ENCODE data around the gene CACNG5. TPM values are rescaled to one million over a fixed set of nuclear protein-coding genes. Genes with fewer than 3 reads are reported as not detected.

Gene CACNG5
- total and polyA plus RNA-seq, 7 donors: 1.1 TPM; not detected in 6

- peaks cover 0 to 69% (median 21%) of the 10 kb centered on the region in 4 donors for H3K36me3 ChIP-seq
- intact Hi-C loops (cut with DNase I): no loop called here
- peak; percentile 54 for DNase-seq
- no peak overlapping the region for H3K27ac ChIP-seq
- no peak for TF ChIP-seq EP300 (IDR thresholded peaks at IDR 0.05)
- no peak for TF ChIP-seq POLR2AphosphoS5 (IDR thresholded peaks at IDR 0.05)
- WGBS, 2 donors: 85 to 86% methylated on average over 10 of the region's 10 CpGs
- no peak overlapping the region for H3K4me3 ChIP-seq
- no peaks in the 10 kb centered on the region for H3K27me3 ChIP-seq
- H3K9me3 ChIP-seq: no peaks in the 10 kb centered on the region
- peaks cover 0 to 5% (median 0%) of the 10 kb centered on the region in 4 donors for H3K4me1 ChIP-seq
Observed at GRCh38 chr17:66799849-66800537, 34.9 kb upstream of the CACNG5 start.

GRCh38 chr17:66803474-66803951 is 31.4 kb upstream of the CACNG5 start:
- peaks cover 0 to 5% (median 0%) of the 10 kb centered on the region in 4 donors for H3K4me1 ChIP-seq
- no peaks in the 10 kb centered on the region for H3K9me3 ChIP-seq
- WGBS, 2 donors: 87 to 93% methylated on average over 19 of the region's 19 CpGs
- H3K27ac ChIP-seq: no peak overlapping the region
- peak; percentile 44 for DNase-seq
- no peaks in the 10 kb centered on the region for H3K27me3 ChIP-seq
- no peak overlapping the region for H3K4me3 ChIP-seq
- intact Hi-C loops (cut with DNase I): no loop called here
- no peak for TF ChIP-seq EP300 (IDR thresholded peaks at IDR 0.05)
- TF ChIP-seq POLR2AphosphoS5 (IDR thresholded peaks at IDR 0.05): no peak
- TF ChIP-seq, protein P1, sequence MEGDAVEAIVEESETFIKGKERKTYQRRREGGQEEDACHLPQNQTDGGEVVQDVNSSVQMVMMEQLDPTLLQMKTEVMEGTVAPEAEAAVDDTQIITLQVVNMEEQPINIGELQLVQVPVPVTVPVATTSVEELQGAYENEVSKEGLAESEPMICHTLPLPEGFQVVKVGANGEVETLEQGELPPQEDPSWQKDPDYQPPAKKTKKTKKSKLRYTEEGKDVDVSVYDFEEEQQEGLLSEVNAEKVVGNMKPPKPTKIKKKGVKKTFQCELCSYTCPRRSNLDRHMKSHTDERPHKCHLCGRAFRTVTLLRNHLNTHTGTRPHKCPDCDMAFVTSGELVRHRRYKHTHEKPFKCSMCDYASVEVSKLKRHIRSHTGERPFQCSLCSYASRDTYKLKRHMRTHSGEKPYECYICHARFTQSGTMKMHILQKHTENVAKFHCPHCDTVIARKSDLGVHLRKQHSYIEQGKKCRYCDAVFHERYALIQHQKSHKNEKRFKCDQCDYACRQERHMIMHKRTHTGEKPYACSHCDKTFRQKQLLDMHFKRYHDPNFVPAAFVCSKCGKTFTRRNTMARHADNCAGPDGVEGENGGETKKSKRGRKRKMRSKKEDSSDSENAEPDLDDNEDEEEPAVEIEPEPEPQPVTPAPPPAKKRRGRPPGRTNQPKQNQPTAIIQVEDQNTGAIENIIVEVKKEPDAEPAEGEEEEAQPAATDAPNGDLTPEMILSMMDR (IDR thresholded peaks at IDR 0.05): no peak
- no peak for TF ChIP-seq POLR2A (IDR thresholded peaks at IDR 0.05)
- peaks cover 0 to 59% (median 14%) of the 10 kb centered on the region in 4 donors for H3K36me3 ChIP-seq

GRCh38 chr17:66805567-66805966 is 29.4 kb upstream of the CACNG5 start:
- 36 to 50% methylated on average over 10 of the region's 10 CpGs for WGBS, 2 donors
- no peaks in the 10 kb centered on the region for H3K9me3 ChIP-seq
- no peak overlapping the region for H3K27ac ChIP-seq
- TF ChIP-seq, protein P1 (IDR thresholded peaks at IDR 0.05): no peak
- TF ChIP-seq POLR2A (IDR thresholded peaks at IDR 0.05) (no peak), EP300 (IDR thresholded peaks at IDR 0.05) (no peak), POLR2AphosphoS5 (IDR thresholded peaks at IDR 0.05) (no peak)
- peak; percentile 32 for DNase-seq
- intact Hi-C loops (cut with DNase I): no loop called here
- no peak overlapping the region for H3K4me3 ChIP-seq
- no peaks in the 10 kb centered on the region for H3K4me1 ChIP-seq
- H3K36me3 ChIP-seq: peaks cover 0 to 59% (median 14%) of the 10 kb centered on the region in 4 donors
- no peaks in the 10 kb centered on the region for H3K27me3 ChIP-seq

GRCh38 chr17:66807182-66807581 is 27.7 kb upstream of the CACNG5 start:
- H3K4me1 ChIP-seq: no peaks in the 10 kb centered on the region
- WGBS, 2 donors: 71 to 74% methylated on average over 10 of the region's 10 CpGs
- intact Hi-C loops (cut with DNase I): no loop called here
- H3K36me3 ChIP-seq: peaks cover 0 to 45% (median 14%) of the 10 kb centered on the region in 4 donors
- TF ChIP-seq, protein P1 (IDR thresholded peaks at IDR 0.05): no peak
- TF ChIP-seq POLR2A (IDR thresholded peaks at IDR 0.05) (no peak), EP300 (IDR thresholded peaks at IDR 0.05) (no peak), POLR2AphosphoS5 (IDR thresholded peaks at IDR 0.05) (no peak)
- no peak overlapping the region for H3K4me3 ChIP-seq
- no peaks in the 10 kb centered on the region for H3K9me3 ChIP-seq
- no peak overlapping the region for H3K27ac ChIP-seq
- no peaks in the 10 kb centered on the region for H3K27me3 ChIP-seq
- peak; percentile 28 for DNase-seq

DNA sequence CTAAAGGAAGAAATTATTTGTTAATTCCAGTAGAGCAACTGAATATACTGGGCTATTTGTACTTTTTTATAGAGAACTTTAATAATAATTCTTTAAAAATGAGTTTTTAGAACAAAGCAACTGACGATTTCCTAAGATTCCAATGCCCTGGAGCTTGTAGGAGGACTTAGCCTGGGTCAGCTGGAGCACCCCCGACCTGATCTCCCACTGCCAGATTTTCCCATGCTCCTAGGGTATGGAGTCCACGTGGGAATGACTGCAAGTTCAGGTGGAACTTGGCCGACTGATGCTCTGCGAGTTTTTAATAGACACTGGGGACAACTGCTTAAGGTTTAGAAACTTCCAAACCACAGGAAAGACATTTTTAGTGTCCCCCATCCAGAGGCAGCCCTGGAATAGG is 25.5 kb upstream of the CACNG5 start:
- no peak overlapping the region for H3K4me3 ChIP-seq
- H3K9me3 ChIP-seq: no peaks in the 10 kb centered on the region
- 89% methylated on average over 5 of the region's 5 CpGs for WGBS, 2 donors

More for the DNA sequence above, 25.5 kb upstream of the CACNG5 start:
- peak; percentile 34 for DNase-seq
- peaks cover 0 to 23% (median 6%) of the 10 kb centered on the region in 4 donors for H3K36me3 ChIP-seq
- H3K27me3 ChIP-seq: no peaks in the 10 kb centered on the region
- H3K4me1 ChIP-seq: no peaks in the 10 kb centered on the region
- H3K27ac ChIP-seq: no peak overlapping the region
- intact Hi-C loops (cut with DNase I): no loop called here
- no peak for TF ChIP-seq EP300 (IDR thresholded peaks at IDR 0.05)
- no peak for TF ChIP-seq POLR2AphosphoS5 (IDR thresholded peaks at IDR 0.05)
- TF ChIP-seq POLR2A (IDR thresholded peaks at IDR 0.05): no peak
- TF ChIP-seq, protein P1 (IDR thresholded peaks at IDR 0.05): no peak

Measured in sigmoid colon (tissue), 7 donors.